Chondrocyte (in vitro differentiated cells): ENCODE data around the gene SERPINB10. TPM values are rescaled to one million over a fixed set of nuclear protein-coding genes. Genes with fewer than 3 reads are reported as not detected.

Source experiments
- DNase-seq: peaks from one replicate; pipeline ENCODE4 v3.0.0; 2021; ENCODE audit warnings: mixed read lengths, low spot score
- H3K27ac Mint-ChIP-seq: one replicate; pipeline ENCODE4 v1.8.0; 2021; ENCODE audit warnings: mild to moderate bottlenecking, moderate library complexity, mixed read lengths; ENCODE audit not compliant: unreplicated experiment
- H3K27me3 Mint-ChIP-seq: 2 replicates; pipeline ENCODE4 v1.8.0; 2021; ENCODE audit warnings: low read depth, mixed read lengths
- H3K36me3 Mint-ChIP-seq: 2 replicates; pipeline ENCODE4 v1.8.0; 2021; ENCODE audit warnings: low read depth, mixed read lengths
- H3K4me1 Mint-ChIP-seq: 2 replicates; pipeline ENCODE4 v1.8.0; 2021; ENCODE audit warnings: low read depth, mild to moderate bottlenecking, mixed read lengths
- H3K4me3 Mint-ChIP-seq: one replicate; pipeline ENCODE4 v1.8.0; 2021; ENCODE audit warnings: mild to moderate bottlenecking, moderate library complexity, mixed read lengths; ENCODE audit not compliant: unreplicated experiment
- H3K9me3 Mint-ChIP-seq: 2 replicates; pipeline ENCODE4 v1.8.0; 2021; ENCODE audit warnings: low read depth, mixed read lengths
- CTCF ChIP-seq: fragments of 200-600 bp; sonication (generic); IDR thresholded peaks from 2 replicates; pipeline ENCODE4 v1.5.0; 2021; ENCODE audit warnings: antibody characterized with exemption, mild to moderate bottlenecking, moderate library complexity
- total RNA-seq: library from RNA; stranded (reverse); gene quantifications from 3 replicates; pipeline ENCODE4 v1.2.1, GENCODE V29; 2021

Gene SERPINB10
- total RNA-seq, 1 donor from 2014 or later: not detected

GRCh38 chr18:63963615-63964256 lies 56.0 kb downstream of the SERPINB10 start:
- Mint-ChIP-seq H3K27me3 (peaks cover 18% of the 10 kb centered on the region), H3K9me3 (no peaks in the 10 kb centered on the region), H3K36me3 (no peaks in the 10 kb centered on the region), H3K4me1 (no peaks in the 10 kb centered on the region), H3K27ac (no peak overlapping the region), H3K4me3 (no peak overlapping the region)
- peak; percentile 86 for TF ChIP-seq CTCF
- DNase-seq: no peak

GRCh38 chr18:63964908-63965307 lies 57.1 kb downstream of the SERPINB10 start:
- no peak for DNase-seq
- H3K4me3 Mint-ChIP-seq: no peak overlapping the region
- no peak for TF ChIP-seq CTCF
- H3K27me3 Mint-ChIP-seq: peaks cover 12% of the 10 kb centered on the region
- H3K9me3 Mint-ChIP-seq: no peaks in the 10 kb centered on the region
- no peak overlapping the region for H3K27ac Mint-ChIP-seq
- H3K4me1 Mint-ChIP-seq: peaks cover 11% of the 10 kb centered on the region
- H3K36me3 Mint-ChIP-seq: no peaks in the 10 kb centered on the region

- Mint-ChIP-seq H3K4me3 (no peak overlapping the region), H3K9me3 (no peaks in the 10 kb centered on the region), H3K27ac (no peak overlapping the region), H3K4me1 (peaks cover 14% of the 10 kb centered on the region), H3K36me3 (no peaks in the 10 kb centered on the region), H3K27me3 (peaks cover 12% of the 10 kb centered on the region)
- no peak for TF ChIP-seq CTCF
- no peak for DNase-seq
Measured at GRCh38 chr18:63965716-63966330, 58.1 kb downstream of the SERPINB10 start.

GRCh38 chr18:63969942-63970808 lies 62.4 kb downstream of the SERPINB10 start, which contains the start of gene SERPINB8:
TSS of gene SERPINB8 (plus strand) at chr18:63970081. CDS start at chr18:63978309, 8,228 bp downstream.
- Mint-ChIP-seq H3K4me3 (peak within 1 kb of the TSS; percentile 87), H3K36me3 (no peaks in the 10 kb centered on the region), H3K27ac (peak within 1 kb of the TSS; percentile 99), H3K27me3 (peaks cover 4% of the 10 kb centered on the region), H3K9me3 (no peaks in the 10 kb centered on the region), H3K4me1 (peaks cover 32% of the 10 kb centered on the region)
- DNase-seq: peak; percentile 98
- TF ChIP-seq CTCF: no peak

- no peak for TF ChIP-seq CTCF
- no peak for DNase-seq
- no peaks in the 10 kb centered on the region for H3K36me3 Mint-ChIP-seq
- H3K4me1 Mint-ChIP-seq: peaks cover 38% of the 10 kb centered on the region
- no peaks in the 10 kb centered on the region for H3K9me3 Mint-ChIP-seq
- H3K4me3 Mint-ChIP-seq: peak overlapping the region; percentile 87
- no peaks in the 10 kb centered on the region for H3K27me3 Mint-ChIP-seq
- H3K27ac Mint-ChIP-seq: peak overlapping the region; percentile 99
Measured at GRCh38 chr18:63970809-63971205, 63.0 kb downstream of the SERPINB10 start.
